Thyroid gland (tissue), 4 donors: ENCODE data around the gene CPLX1. TPM values are rescaled to one million over a fixed set of nuclear protein-coding genes. Genes with fewer than 3 reads are reported as not detected.

ENCODE experiments used
- DNase-seq, 2 donors: peaks; one replicate each; pipeline ENCODE4 v3.0.0-alpha.2; 2019
- H3K27ac ChIP-seq, 3 donors: fragments of 200-600 bp; sonication (generic); 1 replicate in 2 of 3; 2 replicates in 1 of 3; pipeline ENCODE4 v1.5.1; 2016 to 2019; ENCODE audit warnings: mild to moderate bottlenecking in 1 of 3, moderate library complexity in 1 of 3
- H3K27me3 ChIP-seq: fragments of 200-600 bp; sonication (generic); one replicate; pipeline ENCODE4 v1.5.1; 2019
- H3K36me3 ChIP-seq, 2 donors: fragments of 200-600 bp; sonication (generic); one replicate each; pipeline ENCODE4 v1.5.1; 2016 to 2019
- H3K4me1 ChIP-seq, 2 donors: fragments of 200-600 bp; sonication (generic); one replicate each; pipeline ENCODE4 v1.5.1; 2017 to 2019
- H3K4me3 ChIP-seq, 3 donors: fragments of 200-600 bp; sonication (generic); replicated peaks in 1 of 3; 1 replicate in 2 of 3; 2 replicates in 1 of 3; pipeline ENCODE4 v1.5.1; 2016; ENCODE audit warnings: mild to moderate bottlenecking in 1 of 3
- H3K9me3 ChIP-seq: fragments of 200-600 bp; sonication (generic); one replicate; pipeline ENCODE4 v1.5.1; 2017
- POLR2A ChIP-seq, 2 donors: fragments of 450-650 bp; IDR thresholded peaks; one replicate each; pipeline ENCODE4 v1.6.1; 2017; ENCODE audit warnings: antibody characterized with exemption in 2 of 2, mild to moderate bottlenecking in 2 of 2, moderate library complexity in 1 of 2
- WGBS, 2 donors: methylation state at CpG; one replicate each; pipeline ENCODE4 v1.1.5; 2017; 5-methylcytosine and 5-hydroxymethylcytosine counted together
- intact Hi-C: fragments of 100-400 bp; cut with DNase I; formaldehyde crosslinking; loops from one replicate; pipeline ENCODE4 v1.15.1; 2023
- total RNA-seq, 4 donors: library from RNA; depleted of rRNA; stranded (reverse); fragments of >200 nt; gene quantifications; one replicate each; pipeline ENCODE4 v1.2.3, GENCODE V29; 2016
- TF ChIP-seq, protein P1 (sequence below), 6 experiments: fragments of 200-600 bp in 3 of 6; fragments of 450-650 bp in 3 of 6; sonication (generic) in 3 of 6; IDR thresholded peaks; one replicate each; pipeline ENCODE4 v1.5.1; 2016 to 2019; ENCODE audit warnings: antibody characterized with exemption in 6 of 6, mild to moderate bottlenecking in 2 of 6, inconsistent platforms in 1 of 6, moderate library complexity in 1 of 6

CPLX1 gene
- total RNA-seq, 4 donors from 2014 or later: 0.75 to 3.2 (median 1.4) TPM; not detected in 1

DNA sequence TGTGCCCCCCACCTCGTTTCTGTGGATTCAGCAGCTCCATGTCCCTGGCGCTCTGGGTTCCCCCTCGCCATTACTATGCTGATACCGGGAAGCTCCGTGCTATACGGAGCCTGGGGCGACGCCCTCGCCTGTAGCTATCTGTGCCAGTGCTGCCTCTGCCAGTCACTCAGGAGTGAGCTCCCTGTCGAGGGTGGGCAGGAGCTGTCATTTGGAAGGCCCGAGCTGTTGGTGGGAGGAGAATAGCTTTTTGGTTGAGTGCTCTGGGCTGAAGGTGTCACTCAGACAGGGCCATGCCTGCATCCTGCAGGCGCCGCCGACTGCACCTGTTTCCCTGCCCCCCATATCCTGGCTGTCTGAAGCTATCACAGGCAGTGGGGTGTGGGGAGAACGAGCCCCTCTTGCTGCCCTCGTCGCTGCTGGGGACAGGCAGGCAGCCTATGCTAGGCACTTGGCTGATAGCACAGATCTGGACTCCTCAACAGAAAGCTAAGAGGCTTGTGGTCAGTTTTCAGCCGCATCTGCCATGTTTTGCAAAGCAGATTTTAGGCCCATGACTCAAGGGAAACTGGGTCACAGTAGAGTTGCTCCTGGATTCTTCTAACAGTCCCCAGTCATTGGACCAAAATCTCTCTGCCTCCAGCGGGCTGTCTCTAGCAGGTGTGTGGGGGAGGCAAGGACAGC, 31.8 kb downstream of the CPLX1 start:
- no peak overlapping the region for H3K27ac ChIP-seq
- H3K27me3 ChIP-seq: peaks cover 14% of the 10 kb centered on the region
- WGBS, 2 donors: 63 to 65% methylated on average over 9 to 14 of the region's 19 CpGs
- intact Hi-C loops: no loop called here
- DNase-seq: no peak
- no peaks in the 10 kb centered on the region for H3K36me3 ChIP-seq
- TF ChIP-seq, protein P1, sequence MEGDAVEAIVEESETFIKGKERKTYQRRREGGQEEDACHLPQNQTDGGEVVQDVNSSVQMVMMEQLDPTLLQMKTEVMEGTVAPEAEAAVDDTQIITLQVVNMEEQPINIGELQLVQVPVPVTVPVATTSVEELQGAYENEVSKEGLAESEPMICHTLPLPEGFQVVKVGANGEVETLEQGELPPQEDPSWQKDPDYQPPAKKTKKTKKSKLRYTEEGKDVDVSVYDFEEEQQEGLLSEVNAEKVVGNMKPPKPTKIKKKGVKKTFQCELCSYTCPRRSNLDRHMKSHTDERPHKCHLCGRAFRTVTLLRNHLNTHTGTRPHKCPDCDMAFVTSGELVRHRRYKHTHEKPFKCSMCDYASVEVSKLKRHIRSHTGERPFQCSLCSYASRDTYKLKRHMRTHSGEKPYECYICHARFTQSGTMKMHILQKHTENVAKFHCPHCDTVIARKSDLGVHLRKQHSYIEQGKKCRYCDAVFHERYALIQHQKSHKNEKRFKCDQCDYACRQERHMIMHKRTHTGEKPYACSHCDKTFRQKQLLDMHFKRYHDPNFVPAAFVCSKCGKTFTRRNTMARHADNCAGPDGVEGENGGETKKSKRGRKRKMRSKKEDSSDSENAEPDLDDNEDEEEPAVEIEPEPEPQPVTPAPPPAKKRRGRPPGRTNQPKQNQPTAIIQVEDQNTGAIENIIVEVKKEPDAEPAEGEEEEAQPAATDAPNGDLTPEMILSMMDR (IDR thresholded peaks at IDR 0.05): no peak
- no peak for TF ChIP-seq POLR2A (IDR thresholded peaks at IDR 0.05)
- peaks cover 5 to 24% of the 10 kb centered on the region in 2 donors for H3K4me1 ChIP-seq
- H3K9me3 ChIP-seq: no peaks in the 10 kb centered on the region
- no peak overlapping the region for H3K4me3 ChIP-seq

DNA sequence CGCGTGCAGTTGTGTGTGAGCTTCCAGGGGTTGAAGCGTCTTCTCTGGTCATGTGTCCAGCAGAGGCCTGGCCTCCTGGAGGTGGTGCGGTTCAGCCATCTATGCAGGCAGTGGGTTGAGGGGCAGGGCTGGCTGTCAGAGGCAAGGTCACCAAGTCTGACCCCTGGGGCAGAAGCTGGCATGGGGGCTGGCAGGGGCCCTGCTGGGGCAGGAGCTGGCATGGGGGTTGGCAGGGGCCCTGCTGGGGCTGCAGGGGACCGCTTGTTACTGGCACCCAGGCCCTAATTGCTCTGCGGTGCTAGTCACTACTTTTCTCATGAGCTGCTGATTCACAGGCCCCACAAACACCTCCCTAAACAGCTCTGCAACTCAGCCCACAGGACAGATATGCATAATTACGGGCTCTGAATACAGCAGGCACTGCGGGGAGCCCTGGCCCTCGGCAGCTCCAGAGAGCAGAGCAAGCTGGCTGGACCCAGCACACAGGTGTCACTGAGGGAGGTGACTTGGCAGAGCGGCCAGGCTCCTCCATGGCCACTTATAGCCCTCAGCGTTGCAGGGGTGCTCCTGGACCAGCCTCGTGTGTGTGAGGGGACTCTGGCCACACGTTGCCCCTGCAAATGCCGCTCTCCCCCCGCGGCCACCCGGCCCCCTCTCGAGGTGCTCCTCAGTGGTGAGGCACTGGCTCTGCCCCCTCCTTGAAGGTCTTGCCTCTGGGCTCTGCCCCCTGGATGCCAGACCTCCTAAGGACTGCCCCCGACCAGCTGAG, 32.7 kb downstream of the CPLX1 start:
- DNase-seq: no peak
- 33 to 64% methylated on average over 3 to 12 of the region's 19 CpGs for WGBS, 2 donors
- no peak for TF ChIP-seq POLR2A (IDR thresholded peaks at IDR 0.05)
- TF ChIP-seq, protein P1 (IDR thresholded peaks at IDR 0.05): no peak
- Histone ChIP-seq H3K27me3 (peaks cover 14% of the 10 kb centered on the region), H3K36me3 (no peaks in the 10 kb centered on the region), H3K4me1 (peaks cover 5 to 24% of the 10 kb centered on the region in 2 donors), H3K9me3 (no peaks in the 10 kb centered on the region), H3K27ac (no peak overlapping the region), H3K4me3 (no peak overlapping the region)
- intact Hi-C loops: no loop called here

DNA sequence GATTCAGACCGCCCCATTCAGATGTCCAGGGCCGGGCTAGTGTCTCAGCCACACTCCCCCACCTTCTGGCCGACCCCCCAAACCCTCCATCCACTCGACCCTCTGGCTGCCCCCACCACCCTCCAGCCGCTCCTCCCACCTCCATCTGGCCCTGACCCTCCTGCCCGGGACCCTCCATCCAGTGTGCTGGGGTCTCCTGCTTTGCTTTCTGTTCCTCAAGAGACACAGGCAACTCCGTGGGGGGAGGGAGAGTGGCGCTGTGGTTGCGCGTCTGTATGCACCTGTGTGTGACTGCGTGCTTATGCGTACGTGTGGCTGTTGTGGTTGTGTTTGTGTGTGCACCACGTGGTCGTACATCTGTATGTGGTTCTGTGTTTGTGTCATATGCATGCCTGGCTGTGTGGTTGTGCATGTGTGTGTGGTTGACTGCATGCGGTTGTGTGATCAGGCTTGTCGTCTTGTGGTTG, 33.3 kb downstream of the CPLX1 start:
- TF ChIP-seq, protein P1 (IDR thresholded peaks at IDR 0.05): no peak
- no peak for TF ChIP-seq POLR2A (IDR thresholded peaks at IDR 0.05)
- WGBS, 2 donors: 44 to 54% methylated on average over 12 to 16 of the region's 17 CpGs

DNA sequence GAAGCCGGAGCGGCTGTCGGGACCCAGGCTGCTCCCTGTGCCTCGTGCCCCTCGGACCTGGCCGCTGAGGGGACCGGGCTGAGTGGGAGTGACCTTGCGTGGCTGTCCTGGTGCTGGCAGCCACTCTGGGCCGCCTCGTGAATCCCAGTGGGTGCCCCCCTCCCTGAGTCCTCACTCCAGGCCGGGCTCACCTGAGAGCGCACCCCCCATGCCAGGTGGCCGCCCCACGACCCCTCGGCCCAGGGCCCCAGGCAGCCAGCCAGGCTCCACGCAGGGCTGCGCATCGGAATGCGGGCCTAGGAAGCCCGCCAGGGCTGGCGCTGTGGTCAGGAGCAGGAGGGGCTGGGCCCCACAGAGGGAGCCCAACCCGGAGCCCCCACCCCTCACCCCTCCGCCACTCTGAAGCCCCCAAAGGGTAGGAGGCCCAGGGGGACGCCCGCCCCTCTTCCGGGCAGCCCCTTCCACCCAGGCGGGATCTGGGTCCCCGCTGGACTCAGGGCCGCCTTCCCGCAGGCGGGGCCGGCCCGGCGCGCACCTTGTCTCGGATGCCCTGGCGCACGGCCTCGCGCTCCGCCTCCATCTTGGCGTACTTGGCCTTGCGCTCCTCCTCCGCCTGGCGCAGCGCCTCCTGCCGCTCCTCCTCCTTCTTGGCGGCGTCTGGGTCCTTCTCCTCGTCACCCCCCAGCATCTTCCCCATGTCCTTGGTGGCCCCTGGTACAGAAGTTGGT, 33.9 kb downstream of the CPLX1 start:
- WGBS, 2 donors: 11 to 17% methylated on average over 16 to 18 of the region's 50 CpGs
- peaks cover 5 to 24% of the 10 kb centered on the region in 2 donors for H3K4me1 ChIP-seq
- peak overlapping the region in 1 of 3 donors; percentile 12 for H3K4me3 ChIP-seq
- no peaks in the 10 kb centered on the region for H3K9me3 ChIP-seq
- TF ChIP-seq, protein P1 (IDR thresholded peaks at IDR 0.05): no peak
- no peak for TF ChIP-seq POLR2A (IDR thresholded peaks at IDR 0.05)
- no peaks in the 10 kb centered on the region for H3K36me3 ChIP-seq
- intact Hi-C loops: no loop called here
- no peak overlapping the region for H3K27ac ChIP-seq
- H3K27me3 ChIP-seq: peaks cover 14% of the 10 kb centered on the region
- peak; percentile 73 to 74 for DNase-seq

More for the DNA sequence above, 33.3 kb downstream of the CPLX1 start:
- H3K36me3 ChIP-seq: no peaks in the 10 kb centered on the region
- peaks cover 5 to 24% of the 10 kb centered on the region in 2 donors for H3K4me1 ChIP-seq
- DNase-seq: no peak
- no peaks in the 10 kb centered on the region for H3K9me3 ChIP-seq
- peak overlapping the region in 1 of 3 donors; percentile 12 for H3K4me3 ChIP-seq
- intact Hi-C loops: no loop called here
- no peak overlapping the region for H3K27ac ChIP-seq
- H3K27me3 ChIP-seq: peaks cover 14% of the 10 kb centered on the region
